Endothelial cell of coronary artery (primary cell): ENCODE data around the gene TAF1. TPM values are rescaled to one million over a fixed set of nuclear protein-coding genes. Genes with fewer than 3 reads are reported as not detected.

Experiments
- total RNA-seq: library from RNA; depleted of rRNA; stranded (reverse); fragments of >200 nt; gene quantifications from 2 replicates; pipeline ENCODE4 v1.2.3, GENCODE V29; 2014

Gene TAF1
- 48.0 and 49.1 TPM in 2 replicates for total RNA-seq

GRCh38 chrX:71365875-71366673, at the start of gene TAF1:
Gene TAF1 (plus strand): TSS chrX:71366357. CDS start chrX:71366375, 18 bp downstream.

Other genes with a start within 250 kb of the TAF1 start
- 38.7 and 43.4 TPM in 2 replicates for gene MED12, start 247.8 kb upstream of the TAF1 start, total RNA-seq
- gene NLGN3, start 221.5 kb upstream of the TAF1 start, total RNA-seq, result 0.09 TPM in 2 replicates
- not detected in 2 replicates for gene GJB1, start 143.1 kb upstream of the TAF1 start, total RNA-seq
- gene ZMYM3, start 112.2 kb upstream of the TAF1 start, total RNA-seq, result 10.4 and 10.5 TPM in 2 replicates
- gene NONO, start 82.7 kb upstream of the TAF1 start, total RNA-seq, result 436 and 523 TPM in 2 replicates
- 1.5 and 2.1 TPM in 2 replicates for gene ITGB1BP2, start 64.6 kb upstream of the TAF1 start, total RNA-seq
- 63.0 and 98.5 TPM in 2 replicates for gene OGT, start 166.7 kb downstream of the TAF1 start, total RNA-seq
- gene GCNA, start 212.1 kb downstream of the TAF1 start, total RNA-seq, result 0.99 and 2.7 TPM in 2 replicates